Stimulated activated CD4-positive, alpha-beta T cell treated with anti-CD3 and anti-CD28 coated beads, Interleukin-1b, Interleukin-23, amount 100 ng/mL, for 24 hours (primary cell): ENCODE measurements around the gene SART3.
"Not testable (repeated sequence)": the region's sequence is repeated elsewhere in the genome, so short reads cannot be mapped to it uniquely, and the experiment has no call there.

Experiments used
- DNase-seq, 4 experiments: peaks; one replicate each; pipeline ENCODE4 v3.0.0-alpha.2; 2020; ENCODE audit warnings: low read depth in 4 of 4, low spot score in 1 of 4

Gene SART3

GRCh38 chr12:108491256-108491655 is 69.7 kb downstream of the SART3 start:
- no peak for DNase-seq

DNA sequence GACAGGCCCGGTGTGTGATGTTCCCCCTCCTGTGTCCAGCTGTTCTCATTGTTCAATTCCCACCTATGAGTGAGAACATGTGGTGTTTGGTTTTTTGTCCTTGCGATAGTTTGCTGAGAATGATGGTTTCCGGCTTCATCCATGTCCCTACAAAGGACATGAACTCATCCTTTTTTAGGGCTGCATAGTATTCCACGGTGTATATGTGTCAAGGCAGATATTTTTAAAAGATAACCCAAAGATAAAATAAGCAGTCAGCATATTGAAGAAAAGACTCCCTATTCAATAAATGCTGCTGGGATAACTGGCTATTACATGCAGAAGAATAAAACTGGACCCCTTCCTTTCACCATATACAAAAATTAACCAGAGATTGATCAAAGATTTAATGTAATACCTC is 73.9 kb downstream of the SART3 start:
- DNase-seq = not testable (repeated sequence)

GRCh38 chr12:108485371-108485770 is 75.6 kb downstream of the SART3 start:
- DNase-seq = not testable (repeated sequence)

- no peak for DNase-seq
These were observed 76.1 kb downstream of the SART3 start for GRCh38 chr12:108484845-108485244.

DNA sequence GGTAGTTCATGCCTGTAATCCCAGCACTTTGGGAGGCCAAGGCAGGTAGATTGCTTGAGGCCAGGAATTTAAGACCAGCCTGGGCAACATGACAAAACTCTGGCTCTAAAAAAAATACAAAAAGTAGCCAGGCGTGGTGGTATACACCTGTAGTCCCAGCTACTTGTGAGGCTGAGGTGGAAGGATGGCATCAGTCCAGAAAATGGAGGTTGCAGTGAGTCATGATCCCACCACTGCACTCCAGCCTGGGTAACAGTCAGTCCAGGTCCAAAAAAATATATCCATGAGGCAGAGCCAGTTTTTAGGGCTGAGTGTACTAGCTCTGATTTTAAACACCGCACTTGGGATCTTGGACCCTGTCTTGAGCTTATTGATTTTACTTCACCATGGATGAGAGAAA is 76.5 kb downstream of the SART3 start:
- DNase-seq = no peak

GRCh38 chr12:108483213-108484059 is 77.5 kb downstream of the SART3 start:
- DNase-seq = no peak

DNA sequence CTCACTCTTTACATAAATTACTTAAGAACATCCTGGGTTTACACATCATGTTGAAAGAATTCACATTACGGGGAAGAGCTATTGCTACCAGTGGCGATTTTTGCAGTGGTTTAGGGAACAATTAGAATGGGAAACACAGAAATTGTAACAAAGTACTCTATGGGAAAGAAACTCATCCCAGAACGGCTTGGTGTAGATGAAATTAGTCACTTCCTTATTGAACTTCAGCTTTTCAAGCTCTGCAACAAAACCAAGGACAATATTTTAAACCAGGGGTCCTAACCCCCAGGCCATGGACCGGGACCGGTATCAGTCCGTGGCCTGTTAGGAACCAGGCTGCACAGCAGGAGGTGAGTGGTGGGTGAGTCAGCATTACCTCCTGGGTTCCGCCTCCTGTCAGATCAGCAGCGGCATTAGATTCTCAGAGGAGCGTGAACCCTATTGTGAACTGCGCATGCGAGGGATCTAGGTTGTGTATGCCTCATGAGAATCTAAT is 78.2 kb downstream of the SART3 start:
- DNase-seq = no peak

DNA sequence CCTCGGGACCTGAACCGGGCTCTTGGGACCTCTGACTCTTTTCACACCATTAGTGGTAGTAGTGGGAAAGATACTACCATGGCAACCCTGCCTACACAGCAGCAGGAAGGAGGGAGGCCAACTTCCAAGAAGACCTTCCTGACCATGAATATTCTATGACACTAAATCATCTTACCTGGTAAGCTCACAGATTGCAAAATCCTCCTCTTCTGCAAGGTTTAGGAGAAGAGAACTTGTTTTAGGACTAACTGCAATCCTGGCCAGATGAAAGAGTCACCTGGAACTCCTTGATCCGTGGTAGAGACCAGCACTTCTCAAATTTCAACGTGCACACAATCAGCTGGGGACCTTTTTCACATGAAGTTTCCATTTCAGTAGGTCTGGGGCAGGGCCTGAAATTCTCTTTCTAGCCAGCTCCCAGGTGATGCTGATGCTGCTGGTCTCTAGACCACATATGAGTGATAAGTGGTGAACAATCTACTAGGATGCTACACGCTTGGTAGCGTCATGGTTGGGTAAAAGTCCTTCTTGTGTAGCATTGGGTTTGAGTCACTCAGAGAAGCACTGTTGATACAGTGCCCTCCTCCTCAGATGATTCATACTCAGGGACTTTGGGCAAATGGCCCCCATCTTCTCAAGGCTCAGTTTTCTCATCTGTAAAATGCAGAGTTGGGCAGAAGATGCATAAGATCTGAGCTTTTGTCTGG is 81.5 kb downstream of the SART3 start:
- no peak for DNase-seq

DNA sequence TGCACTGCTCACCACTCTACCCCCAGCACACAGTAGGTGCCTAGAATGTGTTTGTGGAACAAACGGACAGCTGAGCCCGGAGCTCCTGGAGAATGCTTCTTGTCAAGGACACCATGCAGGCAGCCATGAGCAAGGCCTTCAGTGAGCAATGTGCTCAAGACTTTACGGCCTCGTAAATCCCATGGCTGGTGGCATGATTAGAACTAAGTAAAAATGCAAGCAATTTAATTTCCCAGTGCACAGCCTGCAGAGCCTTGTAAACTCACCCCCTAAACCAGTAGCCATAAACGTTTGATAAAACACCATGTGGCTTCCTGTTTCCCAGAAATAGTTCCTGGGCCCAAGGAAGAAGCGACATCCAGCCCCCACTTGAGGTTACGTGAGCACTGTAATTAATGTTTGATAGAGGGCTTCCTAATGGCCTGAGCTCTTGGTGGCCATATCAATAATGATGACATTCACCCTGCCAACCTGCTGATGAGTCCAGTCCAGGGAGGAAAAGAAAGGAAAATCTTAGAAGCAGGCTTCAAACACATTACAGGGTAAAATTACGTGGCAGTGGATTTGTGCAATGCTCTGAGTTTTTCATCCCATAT is 82.3 kb downstream of the SART3 start:
- DNase-seq = no peak

DNA sequence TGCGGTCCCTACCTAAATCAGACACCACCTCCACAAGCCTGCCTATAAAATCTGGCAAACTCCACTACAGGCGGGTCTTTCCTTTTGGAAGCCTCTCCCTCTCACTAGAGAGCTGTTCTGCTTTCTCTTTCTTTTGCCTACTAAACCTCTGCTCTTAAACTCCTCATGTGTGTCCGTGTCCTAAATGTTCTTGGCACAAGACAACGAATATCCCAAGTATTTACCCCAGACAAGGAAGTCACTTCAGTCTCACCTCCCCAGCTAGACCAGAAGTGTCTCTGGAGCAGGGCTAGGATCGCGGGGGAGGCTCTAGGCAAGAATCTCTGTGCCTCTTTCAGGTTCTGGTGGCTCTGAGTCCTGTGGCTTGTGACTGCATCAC is 83.1 kb downstream of the SART3 start:
- DNase-seq = no peak

- no peak for DNase-seq
These were observed 83.7 kb downstream of the SART3 start for GRCh38 chr12:108477055-108477880.

GRCh38 chr12:108475396-108475795 is 85.6 kb downstream of the SART3 start:
- no peak for DNase-seq

DNA sequence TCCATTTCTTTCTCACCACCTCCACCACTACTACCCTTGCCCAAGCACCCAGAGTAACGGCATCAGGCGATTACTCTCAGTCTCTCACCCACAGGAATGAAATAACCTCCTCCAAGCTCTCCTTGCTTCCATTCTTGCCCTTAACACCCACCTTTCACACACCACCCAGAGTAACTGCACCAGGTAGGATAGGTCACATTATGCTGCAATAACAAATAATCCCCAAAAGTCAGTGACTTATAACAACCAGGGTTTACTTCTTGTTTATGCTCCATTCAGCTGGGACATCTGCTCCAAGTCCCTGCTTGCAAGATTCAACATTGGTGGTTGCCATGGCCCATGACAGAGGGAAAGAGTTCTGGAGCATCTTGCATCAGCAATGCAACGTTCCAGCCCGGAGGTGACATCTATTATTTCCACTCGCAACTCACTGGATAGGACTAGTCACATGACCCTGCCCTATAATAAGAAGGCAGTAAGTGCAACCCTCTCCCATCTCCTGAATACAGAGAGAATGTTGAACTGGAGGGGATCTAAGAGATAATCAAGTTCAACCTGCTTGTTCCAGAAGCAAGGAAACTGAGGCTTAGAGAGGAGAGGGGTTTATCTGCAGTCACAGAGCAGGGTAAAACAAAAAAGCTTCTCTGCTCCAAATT is 87.4 kb downstream of the SART3 start:
- DNase-seq = no peak
